Bronchial epithelial cell (primary cell): Measurements from ENCODE around the gene CALML6. TPM values are rescaled to one million over a fixed set of nuclear protein-coding genes. Genes with fewer than 3 reads are reported as not detected.

Experiments used
- DNase-seq: peaks from one replicate; pipeline ENCODE4 v3.0.0-alpha.2; 2010; ENCODE audit warnings: low read depth
- FAIRE-seq: peaks from 2 replicates; lab custom pipeline; 2011; peaks lifted over from hg19 to GRCh38; lab: Jason Lieb, UNC
- H3K27me3 ChIP-seq: 2 replicates; pipeline ENCODE4 v1.5.1; 2011; ENCODE audit warnings: low read length; ENCODE audit not compliant: control insufficient read depth, insufficient read depth
- H3K36me3 ChIP-seq: 2 replicates; pipeline ENCODE4 v1.5.1; 2011; ENCODE audit warnings: low read length; ENCODE audit not compliant: control insufficient read depth, insufficient read depth
- H3K4me3 ChIP-seq: 2 replicates; pipeline ENCODE4 v1.5.1; 2011; ENCODE audit warnings: mild to moderate bottlenecking, low read depth, low read length, control low read depth
- total RNA-seq: library from RNA; depleted of rRNA; stranded (reverse); fragments of >200 nt; gene quantifications from 2 replicates; pipeline ENCODE4 v1.2.1, GENCODE V29; 2014
- TF ChIP-seq, protein P1 (sequence below): IDR thresholded peaks from 2 replicates; pipeline ENCODE4 v1.5.1; 2011; ENCODE audit warnings: mild to moderate bottlenecking, moderate library complexity, low read length, control low read depth, inconsistent platforms; ENCODE audit not compliant: insufficient read depth, severe bottlenecking

CALML6 gene
- total RNA-seq, 1 donor from 2014 or later, result under 0.01 TPM

- H3K36me3 ChIP-seq, result peaks cover 16% of the 10 kb centered on the region
- FAIRE-seq (no peak), DNase-seq (no peak)
- TF ChIP-seq, protein P1, sequence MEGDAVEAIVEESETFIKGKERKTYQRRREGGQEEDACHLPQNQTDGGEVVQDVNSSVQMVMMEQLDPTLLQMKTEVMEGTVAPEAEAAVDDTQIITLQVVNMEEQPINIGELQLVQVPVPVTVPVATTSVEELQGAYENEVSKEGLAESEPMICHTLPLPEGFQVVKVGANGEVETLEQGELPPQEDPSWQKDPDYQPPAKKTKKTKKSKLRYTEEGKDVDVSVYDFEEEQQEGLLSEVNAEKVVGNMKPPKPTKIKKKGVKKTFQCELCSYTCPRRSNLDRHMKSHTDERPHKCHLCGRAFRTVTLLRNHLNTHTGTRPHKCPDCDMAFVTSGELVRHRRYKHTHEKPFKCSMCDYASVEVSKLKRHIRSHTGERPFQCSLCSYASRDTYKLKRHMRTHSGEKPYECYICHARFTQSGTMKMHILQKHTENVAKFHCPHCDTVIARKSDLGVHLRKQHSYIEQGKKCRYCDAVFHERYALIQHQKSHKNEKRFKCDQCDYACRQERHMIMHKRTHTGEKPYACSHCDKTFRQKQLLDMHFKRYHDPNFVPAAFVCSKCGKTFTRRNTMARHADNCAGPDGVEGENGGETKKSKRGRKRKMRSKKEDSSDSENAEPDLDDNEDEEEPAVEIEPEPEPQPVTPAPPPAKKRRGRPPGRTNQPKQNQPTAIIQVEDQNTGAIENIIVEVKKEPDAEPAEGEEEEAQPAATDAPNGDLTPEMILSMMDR, result no peak
- H3K4me3 ChIP-seq, result no peak overlapping the region
- no peaks in the 10 kb centered on the region for H3K27me3 ChIP-seq
Observed at GRCh38 chr1:1874901-1875300, 40.2 kb upstream of the CALML6 start.

GRCh38 chr1:1875932-1876331, 39.1 kb upstream of the CALML6 start:
- Histone ChIP-seq H3K4me3 (no peak overlapping the region), H3K36me3 (peaks cover 16% of the 10 kb centered on the region), H3K27me3 (no peaks in the 10 kb centered on the region)
- FAIRE-seq, result no peak
- DNase-seq, result no peak
- TF ChIP-seq, protein P1, result no peak

DNA sequence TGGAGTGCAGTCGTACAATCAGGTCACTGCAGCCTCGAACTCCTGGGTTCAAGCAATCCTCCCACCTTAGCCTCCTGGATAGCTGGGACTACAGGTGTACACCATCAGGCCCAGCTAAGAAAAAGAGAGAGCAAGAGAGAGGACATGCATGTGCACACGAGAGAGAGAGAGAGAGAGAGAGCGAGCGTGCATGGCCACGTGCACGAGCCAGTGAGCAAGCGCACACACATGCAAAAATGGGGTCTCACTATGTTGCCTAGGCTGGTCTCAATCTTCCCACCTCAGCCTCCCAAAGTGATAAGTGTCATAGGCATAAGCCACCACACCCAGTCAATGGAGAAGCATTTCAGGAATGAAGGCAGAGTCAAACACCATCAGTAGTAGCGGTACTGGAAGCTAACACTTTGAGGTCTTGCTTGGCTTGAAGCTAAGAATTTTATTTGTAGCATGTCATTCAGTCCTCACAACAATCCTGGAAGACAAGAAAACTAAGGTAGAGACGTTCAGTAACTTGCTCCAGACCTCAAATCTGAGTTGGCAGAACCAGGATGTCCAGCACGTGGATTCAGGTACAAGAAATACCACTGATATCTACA, 38.6 kb upstream of the CALML6 start:
- TF ChIP-seq, protein P1, result no peak
- no peak for FAIRE-seq
- H3K27me3 ChIP-seq, result no peaks in the 10 kb centered on the region
- H3K4me3 ChIP-seq, result no peak overlapping the region
- DNase-seq, result no peak
- peaks cover 17% of the 10 kb centered on the region for H3K36me3 ChIP-seq

GRCh38 chr1:1877865-1878436, 37.1 kb upstream of the CALML6 start:
- H3K36me3 ChIP-seq, result peaks cover 16% of the 10 kb centered on the region
- no peak for FAIRE-seq
- H3K27me3 ChIP-seq, result no peaks in the 10 kb centered on the region

GRCh38 chr1:1879942-1880341, 35.1 kb upstream of the CALML6 start:
- Histone ChIP-seq H3K27me3 (no peaks in the 10 kb centered on the region), H3K36me3 (peaks cover 8% of the 10 kb centered on the region), H3K4me3 (no peak overlapping the region)
- FAIRE-seq, result no peak
- DNase-seq, result no peak
- TF ChIP-seq, protein P1, result no peak

More at GRCh38 chr1:1877865-1878436, 37.1 kb upstream of the CALML6 start:
- DNase-seq, result no peak
- TF ChIP-seq, protein P1, result no peak
- H3K4me3 ChIP-seq, result no peak overlapping the region
